HG03354 (cell line): ENCODE results near the gene G0S2.

Experiments used
- ATAC-seq: cut with Tn5 transposase; IDR thresholded peaks from one replicate; pipeline ENCODE4 v1.9.1; 2021; ENCODE audit warnings: mild to moderate bottlenecking; ENCODE audit not compliant: unreplicated experiment, poor library complexity, severe bottlenecking

Gene G0S2

DNA sequence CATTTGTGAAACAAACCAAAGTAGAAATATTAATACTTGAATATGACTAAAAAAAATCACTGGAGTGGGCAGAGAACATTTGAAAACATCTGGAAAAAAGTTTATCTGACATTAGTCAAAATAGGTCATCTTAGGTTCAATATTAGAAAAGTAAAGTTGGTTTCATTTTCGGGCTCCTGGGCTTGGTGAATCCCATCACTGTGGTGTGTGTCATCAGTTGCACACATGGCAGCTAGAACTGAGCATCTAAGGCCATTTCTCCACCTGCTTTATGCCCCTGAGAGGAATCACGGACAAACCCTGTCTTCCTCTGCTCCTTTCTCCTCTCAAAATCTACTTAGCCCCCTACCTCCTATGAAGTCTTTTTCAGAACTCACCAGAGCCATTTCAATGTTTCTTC, 34.9 kb downstream of the G0S2 start:
- no peak for ATAC-seq

DNA sequence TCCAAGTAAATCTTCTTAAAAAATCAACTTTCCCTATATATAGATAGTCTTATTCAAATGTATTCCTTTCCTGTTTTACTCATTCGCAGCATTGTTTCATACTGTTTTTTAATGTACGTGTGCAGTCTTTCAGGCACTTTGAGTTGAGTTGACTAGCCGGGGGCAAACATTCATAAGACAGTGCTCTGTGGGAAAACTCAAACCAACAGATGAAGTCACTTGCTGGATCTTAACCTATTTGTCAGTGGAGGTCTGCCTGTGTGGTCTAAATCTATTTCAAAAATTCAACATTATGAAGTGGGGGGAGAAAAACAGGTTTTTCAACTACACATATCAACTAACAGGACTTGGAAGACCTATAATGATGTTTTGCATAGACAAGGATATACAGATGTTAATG, 35.6 kb downstream of the G0S2 start:
- no peak for ATAC-seq

DNA sequence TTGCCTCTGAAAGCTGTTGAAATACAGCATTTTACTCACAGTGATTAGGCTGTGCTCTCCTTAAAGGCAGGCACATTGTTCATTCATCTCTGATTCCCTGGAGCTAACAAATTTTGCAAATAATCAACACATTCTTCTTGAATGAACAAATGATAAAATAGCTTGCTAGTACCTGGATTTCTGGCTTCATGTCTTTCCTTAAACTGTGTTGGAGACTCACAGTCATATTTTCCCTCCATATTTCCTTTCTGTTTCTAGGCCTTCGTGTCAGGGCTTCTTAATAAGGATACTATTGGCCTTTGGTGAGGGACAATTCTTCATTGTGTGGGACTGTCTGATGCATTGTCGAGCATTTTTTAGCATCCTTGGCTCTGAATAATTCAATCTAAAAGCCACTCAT, 39.1 kb downstream of the G0S2 start:
- no peak for ATAC-seq

DNA sequence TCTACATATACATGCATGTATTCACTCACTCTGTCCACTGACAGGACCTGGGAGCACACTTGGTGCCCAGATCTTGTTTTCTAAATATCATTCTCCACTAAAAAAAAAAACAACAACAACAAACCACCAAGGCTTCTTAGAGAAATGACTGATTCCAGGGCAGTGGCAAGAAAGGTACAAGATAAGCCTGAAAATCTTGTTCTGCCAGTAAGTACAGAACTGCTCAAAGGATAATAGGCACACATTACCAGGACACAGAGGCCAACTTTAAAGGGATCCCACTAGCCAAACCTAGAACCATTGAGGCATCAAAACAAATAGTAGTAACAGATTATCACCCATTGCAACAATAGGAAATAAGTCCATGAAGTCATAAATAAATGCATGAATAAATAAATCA, 40.1 kb downstream of the G0S2 start:
- ATAC-seq = no peak

DNA sequence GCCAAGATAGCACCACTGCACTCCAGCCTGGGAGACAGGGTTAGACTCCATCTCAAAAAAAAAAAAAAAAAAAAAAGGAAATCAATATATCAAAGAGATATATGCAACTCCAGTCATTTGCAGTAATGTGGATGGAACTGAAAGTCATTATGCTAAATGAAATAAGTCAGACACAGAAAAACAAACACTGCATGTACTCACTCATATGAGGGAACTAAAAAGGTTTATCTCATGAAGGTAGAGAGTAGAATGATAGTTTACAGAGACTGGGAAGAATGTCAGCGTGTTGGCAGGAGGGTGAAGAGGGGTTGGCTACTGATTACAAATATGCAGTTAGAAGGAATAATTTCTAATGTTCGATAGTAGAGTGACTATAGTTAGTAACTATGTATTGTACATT, 42.6 kb downstream of the G0S2 start:
- no peak for ATAC-seq

DNA sequence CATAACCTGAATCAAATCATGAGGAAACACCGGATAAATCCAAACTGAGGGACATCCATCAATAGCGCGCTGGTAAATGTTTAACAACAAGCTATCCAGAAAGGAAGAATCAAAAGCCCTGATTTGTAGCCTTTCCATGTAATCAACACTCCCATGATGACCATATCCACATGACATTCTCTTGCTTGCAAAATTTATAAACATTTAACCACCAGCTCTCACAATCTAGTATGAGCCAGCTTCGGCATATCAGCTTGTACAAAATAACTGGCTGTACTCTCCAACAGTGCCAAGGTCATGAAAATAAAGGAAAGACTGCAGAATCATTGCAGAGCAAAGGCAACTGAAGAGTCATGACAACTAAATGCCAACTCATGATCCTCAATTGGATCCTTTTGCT, 45.1 kb downstream of the G0S2 start:
- no peak for ATAC-seq

GRCh38 chr1:209720826-209721225, 45.6 kb downstream of the G0S2 start:
- no peak for ATAC-seq

DNA sequence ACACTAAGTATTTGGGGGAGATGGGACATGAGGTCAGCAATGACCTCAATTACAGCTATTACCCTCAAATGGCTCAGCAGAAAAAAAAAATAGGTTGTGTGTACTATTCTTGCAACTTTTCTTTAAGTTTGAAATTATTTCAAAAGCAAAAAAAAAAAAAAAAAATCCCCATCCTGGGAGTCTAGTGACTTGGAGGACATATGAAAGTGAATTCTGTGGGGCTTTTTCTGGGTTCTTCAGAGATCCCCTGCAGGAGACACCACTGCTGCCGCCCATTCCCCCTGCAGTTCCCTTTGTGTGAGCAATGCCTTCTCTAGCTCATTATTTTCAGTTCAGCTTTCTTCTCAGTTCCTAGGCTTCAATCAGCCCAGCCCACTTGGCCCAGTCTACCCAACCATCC, 46.1 kb downstream of the G0S2 start:
- ATAC-seq = no peak

DNA sequence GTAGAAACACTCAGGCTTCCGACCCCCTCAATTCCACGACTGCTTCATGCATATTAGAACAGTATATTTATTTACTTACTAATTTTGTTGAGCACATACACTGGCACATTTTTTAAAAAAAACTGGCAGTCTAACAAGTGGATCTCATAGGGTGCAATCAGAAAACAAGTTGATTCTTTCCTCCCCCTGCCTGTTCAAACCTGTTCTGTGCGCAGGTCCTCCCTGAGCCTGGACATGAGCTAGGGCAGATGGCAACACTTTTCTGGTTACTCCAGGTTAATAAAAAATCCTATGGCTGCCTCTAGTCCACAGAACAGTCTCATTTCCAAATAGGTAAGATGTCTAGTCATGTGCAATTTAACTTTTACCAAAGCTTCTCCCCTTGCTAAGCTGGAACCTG, 48.1 kb downstream of the G0S2 start:
- ATAC-seq = no peak

DNA sequence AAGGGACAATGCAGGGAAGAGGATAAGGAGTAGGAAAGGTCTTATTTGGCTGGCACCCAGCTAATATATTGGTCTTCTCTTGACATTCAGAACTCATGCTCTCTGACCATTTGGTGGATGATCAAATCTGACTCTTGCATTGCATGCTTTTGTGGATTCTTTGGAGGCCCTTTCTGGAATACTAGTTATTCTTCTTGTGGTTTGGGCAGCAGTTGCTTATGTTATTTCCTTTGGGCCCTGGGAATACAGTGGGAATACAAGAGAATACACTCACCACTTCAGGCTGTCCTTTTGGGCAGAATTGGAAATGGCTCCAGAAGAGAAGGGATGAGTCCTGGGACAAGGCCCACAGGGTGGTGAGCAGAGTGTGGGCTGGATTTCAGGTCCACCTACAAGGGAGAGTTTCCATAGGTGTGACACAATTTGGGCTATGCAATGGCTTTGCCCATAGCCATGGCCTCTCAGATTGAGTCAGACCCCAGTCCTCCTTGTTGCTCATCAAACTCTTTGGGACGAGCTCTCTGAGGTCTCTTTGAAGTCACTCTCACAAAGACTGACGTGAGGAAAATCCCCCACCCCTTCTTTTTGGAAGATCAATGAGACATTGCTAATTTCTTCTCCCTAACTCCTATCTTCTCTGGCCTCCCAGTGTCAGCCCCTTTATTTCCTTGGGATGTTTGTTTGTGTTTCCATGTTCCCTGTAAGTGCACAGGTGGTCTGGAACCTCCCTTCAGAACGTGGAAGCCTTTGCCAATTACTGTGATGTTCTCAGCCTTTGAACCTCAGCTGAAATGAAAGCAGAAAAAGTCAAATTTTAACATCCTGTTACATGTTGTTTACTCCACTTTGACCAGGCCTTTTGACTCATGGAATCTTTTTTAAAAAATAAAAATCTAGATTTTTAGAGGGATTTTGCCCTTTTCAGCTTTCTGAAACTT, 48.8 kb downstream of the G0S2 start:
- ATAC-seq = no peak
